Liver (tissue), 9 donors: ENCODE results near the gene PAIP2B. TPM values are rescaled to one million over a fixed set of nuclear protein-coding genes. Genes with fewer than 3 reads are reported as not detected.

Experiments
- DNase-seq: peaks from one replicate; pipeline ENCODE4 v3.0.0-alpha.2; 2017; ENCODE audit warnings: low spot score
- H3K27ac ChIP-seq, 2 donors: one replicate each; pipeline ENCODE4 v1.7.0; 2013; ENCODE audit warnings: inconsistent platforms in 2 of 2, low read length in 2 of 2, control low read depth in 1 of 2, low read depth in 1 of 2, mild to moderate bottlenecking in 1 of 2
- H3K27me3 ChIP-seq, 4 donors: one replicate each; pipeline versions ENCODE4 v1.6.1 to v1.7.0; 2013; ENCODE audit warnings: low read length in 3 of 4, inconsistent platforms in 1 of 4, mild to moderate bottlenecking in 1 of 4, moderate library complexity in 1 of 4; ENCODE audit not compliant: control insufficient read depth in 4 of 4, insufficient read depth in 4 of 4
- H3K36me3 ChIP-seq, 4 donors: one replicate each; pipeline versions ENCODE4 v1.6.1 to v1.7.0; 2013; ENCODE audit warnings: low read length in 3 of 4, mild to moderate bottlenecking in 3 of 4, low read depth in 1 of 4, moderate library complexity in 1 of 4; ENCODE audit not compliant: control insufficient read depth in 4 of 4, insufficient read depth in 3 of 4
- H3K4me1 ChIP-seq, 4 donors: one replicate each; pipeline versions ENCODE4 v1.6.1 to v1.7.0; 2013; ENCODE audit warnings: low read length in 3 of 4, mild to moderate bottlenecking in 3 of 4, moderate library complexity in 1 of 4; ENCODE audit not compliant: control insufficient read depth in 4 of 4, insufficient read depth in 4 of 4
- H3K4me3 ChIP-seq, 3 donors: one replicate each; pipeline versions ENCODE4 v1.6.1 to v1.7.0; 2013; ENCODE audit warnings: low read length in 3 of 3, control low read depth in 1 of 3, low read depth in 1 of 3, mild to moderate bottlenecking in 1 of 3
- H3K9ac ChIP-seq, 2 donors: one replicate each; pipeline ENCODE4 v1.7.0; 2013; ENCODE audit warnings: low read length in 2 of 2, mild to moderate bottlenecking in 2 of 2, moderate library complexity in 2 of 2, control low read depth in 1 of 2, low read depth in 1 of 2
- H3K9me3 ChIP-seq, 4 donors: one replicate each; pipeline versions ENCODE4 v1.6.1 to v1.7.0; 2013; ENCODE audit warnings: low read length in 3 of 4; ENCODE audit not compliant: control insufficient read depth in 4 of 4
- ATF3 ChIP-seq: IDR thresholded peaks from 2 replicates; pipeline ENCODE4 v1.6.1; 2016; ENCODE audit warnings: antibody characterized with exemption
- FOXA2 ChIP-seq: IDR thresholded peaks from 2 replicates; pipeline ENCODE4 v1.6.1; 2016; ENCODE audit warnings: antibody characterized with exemption
- GABPA ChIP-seq, 2 donors: IDR thresholded peaks in 1 of 2; conservative IDR thresholded peaks in 1 of 2; 2 replicates each; pipeline ENCODE4 v1.6.1; 2016; ENCODE audit warnings: antibody characterized with exemption in 2 of 2, mild to moderate bottlenecking in 1 of 2, moderate library complexity in 1 of 2
- HNF4A ChIP-seq, 2 donors: conservative IDR thresholded peaks; 2 replicates each; pipeline ENCODE4 v1.6.1; 2016; ENCODE audit warnings: antibody characterized with exemption in 2 of 2, mild to moderate bottlenecking in 2 of 2
- JUND ChIP-seq, 2 donors: IDR thresholded peaks; 2 replicates each; pipeline ENCODE4 v1.6.1; 2016; ENCODE audit warnings: antibody characterized with exemption in 2 of 2
- MAX ChIP-seq: IDR thresholded peaks from 2 replicates; pipeline ENCODE4 v1.6.1; 2016; ENCODE audit warnings: antibody characterized with exemption
- NR2F2 ChIP-seq: IDR thresholded peaks from 2 replicates; pipeline ENCODE4 v1.6.1; 2016; ENCODE audit warnings: antibody characterized with exemption
- REST ChIP-seq: IDR thresholded peaks from 2 replicates; pipeline ENCODE4 v1.6.1; 2016; ENCODE audit warnings: antibody characterized with exemption, mild to moderate bottlenecking
- RXRA ChIP-seq, 2 donors: IDR thresholded peaks; 2 replicates each; pipeline ENCODE4 v1.6.1; 2017 to 2018; ENCODE audit warnings: antibody characterized with exemption in 2 of 2, mild to moderate bottlenecking in 1 of 2
- SP1 ChIP-seq: IDR thresholded peaks from 2 replicates; pipeline ENCODE4 v1.6.1; 2018; ENCODE audit warnings: antibody characterized with exemption, mild to moderate bottlenecking
- YY1 ChIP-seq: IDR thresholded peaks from 2 replicates; pipeline ENCODE4 v1.6.1; 2016; ENCODE audit warnings: antibody characterized with exemption, mild to moderate bottlenecking
- WGBS: extraction: QIAGEN DNeasy Blood & Tissue Kit; methylation state at CpG from one replicate; pipeline ENCODE4 v1.1.7; 2013; 5-methylcytosine and 5-hydroxymethylcytosine counted together
- polyA plus RNA-seq, 2 donors: library from polyadenylated mRNA; stranded (reverse) in 1 of 2; unstranded in 1 of 2; fragments of 200-250 nt in 1 of 2; fragments of >200 nt in 1 of 2; fragmentation: Nextera tagmentation in 1 of 2; extraction: Ambion mirVana in 1 of 2; gene quantifications; one replicate each; pipeline versions ENCODE4 v1.2.1 to v1.2.3, GENCODE V29; 2013 to 2015
- total RNA-seq, 2 donors: library from RNA; depleted of rRNA; stranded (reverse); fragments of >200 nt; gene quantifications; one replicate each; pipeline ENCODE4 v1.2.3, GENCODE V29; 2014
- TF ChIP-seq, protein P1 (sequence below): fragments of 150-350 bp; IDR thresholded peaks from 2 replicates; pipeline ENCODE4 v1.5.1; 2017; ENCODE audit warnings: improper control_type of control experiment, low read depth, low read length; ENCODE audit not compliant: missing input control
- donor health status: healthy.
- donor health status: healthy.
- donor health status: healthy.
- donor health status: healthy.
- donor health status: healthy.

The PAIP2B gene
- total and polyA plus RNA-seq, 4 donors = 4.8 to 28.6 (median 10.6) TPM

GRCh38 chr2:71208756-71209155 lies 18.1 kb downstream of the PAIP2B start:
- DNase-seq = no peak
- H3K36me3 ChIP-seq = no peaks in the 10 kb centered on the region
- no peaks in the 10 kb centered on the region for H3K27me3 ChIP-seq
- H3K4me3 ChIP-seq = no peak overlapping the region
- WGBS = 25% methylated on average over 2 of the region's 2 CpGs
- peak overlapping the region; percentile 19 to 47 for H3K27ac ChIP-seq
- no peak overlapping the region for H3K9ac ChIP-seq
- peak in 1 of 2 donors; percentile 42 for TF ChIP-seq RXRA (IDR thresholded peaks at IDR 0.05)
- no peak for TF ChIP-seq ATF3
- TF ChIP-seq SP1 = peak; percentile 9
- peak; percentile 71 to 75 for TF ChIP-seq HNF4A (conservative IDR thresholded peaks at IDR 0.05)
- peak; percentile 49 for TF ChIP-seq YY1
- peak in 1 of 2 donors; percentile 49 for TF ChIP-seq JUND (IDR thresholded peaks at IDR 0.05)
- peak; percentile 49 for TF ChIP-seq REST
- TF ChIP-seq FOXA2 = no peak
- no peaks in the 10 kb centered on the region for H3K9me3 ChIP-seq
- H3K4me1 ChIP-seq = peaks cover 5 to 26% (median 8%) of the 10 kb centered on the region in 4 donors

GRCh38 chr2:71207601-71208000 lies 19.3 kb downstream of the PAIP2B start:
- no peaks in the 10 kb centered on the region for H3K27me3 ChIP-seq
- 94% methylated on average over 1 of the region's 1 CpG for WGBS
- peaks cover 5 to 26% (median 8%) of the 10 kb centered on the region in 4 donors for H3K4me1 ChIP-seq
- no peak for DNase-seq
- no peaks in the 10 kb centered on the region for H3K36me3 ChIP-seq
- TF ChIP-seq RXRA (IDR thresholded peaks at IDR 0.05) (no peak), YY1 (no peak), GABPA (IDR thresholded peaks at IDR 0.05 in 1 of 2, conservative IDR thresholded peaks at IDR 0.05 in 1 of 2) (no peak), MAX (no peak), REST (no peak), HNF4A (conservative IDR thresholded peaks at IDR 0.05) (no peak), NR2F2 (no peak)
- TF ChIP-seq, protein P1, sequence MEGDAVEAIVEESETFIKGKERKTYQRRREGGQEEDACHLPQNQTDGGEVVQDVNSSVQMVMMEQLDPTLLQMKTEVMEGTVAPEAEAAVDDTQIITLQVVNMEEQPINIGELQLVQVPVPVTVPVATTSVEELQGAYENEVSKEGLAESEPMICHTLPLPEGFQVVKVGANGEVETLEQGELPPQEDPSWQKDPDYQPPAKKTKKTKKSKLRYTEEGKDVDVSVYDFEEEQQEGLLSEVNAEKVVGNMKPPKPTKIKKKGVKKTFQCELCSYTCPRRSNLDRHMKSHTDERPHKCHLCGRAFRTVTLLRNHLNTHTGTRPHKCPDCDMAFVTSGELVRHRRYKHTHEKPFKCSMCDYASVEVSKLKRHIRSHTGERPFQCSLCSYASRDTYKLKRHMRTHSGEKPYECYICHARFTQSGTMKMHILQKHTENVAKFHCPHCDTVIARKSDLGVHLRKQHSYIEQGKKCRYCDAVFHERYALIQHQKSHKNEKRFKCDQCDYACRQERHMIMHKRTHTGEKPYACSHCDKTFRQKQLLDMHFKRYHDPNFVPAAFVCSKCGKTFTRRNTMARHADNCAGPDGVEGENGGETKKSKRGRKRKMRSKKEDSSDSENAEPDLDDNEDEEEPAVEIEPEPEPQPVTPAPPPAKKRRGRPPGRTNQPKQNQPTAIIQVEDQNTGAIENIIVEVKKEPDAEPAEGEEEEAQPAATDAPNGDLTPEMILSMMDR = no peak
- H3K9me3 ChIP-seq = no peaks in the 10 kb centered on the region
- H3K9ac ChIP-seq = no peak overlapping the region
- H3K27ac ChIP-seq = no peak overlapping the region
- H3K4me3 ChIP-seq = no peak overlapping the region
